Activated T-helper 1 cell treated with anti-CD3 and anti-CD28 coated beads, Interleukin-12 subunit alpha, Interleukin-12 subunit beta, Interleukin-2, Interleukin-4 antibody, amounts not matched to agents 30 ng/mL and 10 ng/mL and 1 ng/mL, durations not matched to agents 14 hours and 24 hours and 36 hours (primary cell): ENCODE results near the gene PLEKHN1. TPM values are rescaled to one million over a fixed set of nuclear protein-coding genes. Genes with fewer than 3 reads are reported as not detected.
"Not testable (repeated sequence)": the region's sequence is repeated elsewhere in the genome, so short reads cannot be mapped to it uniquely, and the experiment has no call there.

Source experiments
- DNase-seq: peaks from one replicate; pipeline ENCODE4 v3.0.0; 2021; ENCODE audit warnings: low spot score
- H3K27ac Mint-ChIP-seq: one replicate; pipeline ENCODE4 v1.8.0; 2021; ENCODE audit warnings: mild to moderate bottlenecking, mixed read lengths
- H3K27me3 Mint-ChIP-seq: one replicate; pipeline ENCODE4 v1.8.0; 2022; ENCODE audit warnings: mild to moderate bottlenecking, moderate library complexity, mixed read lengths; ENCODE audit not compliant: insufficient read depth
- H3K36me3 Mint-ChIP-seq: one replicate; pipeline ENCODE4 v1.8.0; 2021; ENCODE audit warnings: low read depth, mixed read lengths
- H3K4me1 Mint-ChIP-seq: one replicate; pipeline ENCODE4 v1.8.0; 2021; ENCODE audit warnings: low read depth, mixed read lengths
- H3K4me3 Mint-ChIP-seq: one replicate; pipeline ENCODE4 v1.8.0; 2021; ENCODE audit warnings: mild to moderate bottlenecking, moderate library complexity, mixed read lengths
- H3K9me3 Mint-ChIP-seq: one replicate; pipeline ENCODE4 v1.8.0; 2021; ENCODE audit warnings: mixed read lengths
- intact Hi-C: fragments of 100-400 bp; cut with micrococcal nuclease; formaldehyde crosslinking; loops from one replicate; pipeline ENCODE4 v1.15.1; 2024
- total RNA-seq: library from RNA; stranded (reverse); gene quantifications from 2 replicates; pipeline ENCODE4 v1.2.3, GENCODE V29; 2022

The PLEKHN1 gene
- total RNA-seq, 1 donor from 2014 or later, result 1.7 TPM

DNA sequence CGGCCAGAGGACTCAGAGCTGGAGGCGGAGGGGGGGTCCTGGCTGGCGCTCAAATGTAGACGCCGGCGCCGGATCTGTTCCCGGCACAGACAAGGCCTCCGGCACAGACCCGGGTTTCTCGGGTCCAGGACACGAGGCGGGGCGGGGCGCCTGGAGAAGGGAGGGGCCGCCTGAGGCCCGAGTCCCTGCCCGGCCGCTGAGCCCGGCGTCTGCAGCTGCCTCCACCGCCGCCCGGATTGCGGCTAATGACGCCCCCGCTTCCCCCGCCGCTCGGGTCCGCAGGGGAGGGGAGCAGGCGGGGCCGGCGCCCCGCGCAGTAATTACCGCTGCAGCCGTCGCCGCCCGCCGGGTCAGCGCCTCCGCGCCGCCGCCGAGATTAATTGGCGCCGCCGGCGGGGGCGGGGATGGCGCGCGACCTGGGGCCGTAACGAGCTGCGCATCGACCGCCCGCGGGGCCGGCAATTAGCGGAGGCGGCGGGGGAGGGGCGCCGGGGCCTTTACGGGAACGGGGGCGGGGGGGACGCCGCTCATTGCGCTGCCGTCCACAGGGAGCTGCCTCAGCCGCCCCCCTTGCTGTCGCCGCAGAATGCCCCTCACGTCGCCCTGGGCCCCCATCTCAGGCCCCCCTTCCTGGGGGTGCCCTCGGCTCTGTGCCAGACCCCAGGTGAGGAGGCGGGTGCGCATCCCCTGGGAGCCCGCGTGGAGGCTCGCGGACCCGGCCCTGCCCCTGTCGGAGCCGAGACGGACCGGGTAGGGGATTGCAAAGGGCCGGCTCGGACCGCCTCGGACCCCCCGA lies 24.5 kb upstream of the PLEKHN1 start:
- Mint-ChIP-seq H3K9me3 (no peaks in the 10 kb centered on the region), H3K4me1 (peaks cover 4% of the 10 kb centered on the region), H3K36me3 (peaks cover 12% of the 10 kb centered on the region), H3K27ac (no peak overlapping the region), H3K4me3 (no peak overlapping the region), H3K27me3 (peaks cover 30% of the 10 kb centered on the region)
- no peak for DNase-seq
- intact Hi-C loops, result loop anchor here (2.0 kb wide), 2 partner anchors 19 to 37 kb away; partner anchors contain the start of gene SAMD11

DNA sequence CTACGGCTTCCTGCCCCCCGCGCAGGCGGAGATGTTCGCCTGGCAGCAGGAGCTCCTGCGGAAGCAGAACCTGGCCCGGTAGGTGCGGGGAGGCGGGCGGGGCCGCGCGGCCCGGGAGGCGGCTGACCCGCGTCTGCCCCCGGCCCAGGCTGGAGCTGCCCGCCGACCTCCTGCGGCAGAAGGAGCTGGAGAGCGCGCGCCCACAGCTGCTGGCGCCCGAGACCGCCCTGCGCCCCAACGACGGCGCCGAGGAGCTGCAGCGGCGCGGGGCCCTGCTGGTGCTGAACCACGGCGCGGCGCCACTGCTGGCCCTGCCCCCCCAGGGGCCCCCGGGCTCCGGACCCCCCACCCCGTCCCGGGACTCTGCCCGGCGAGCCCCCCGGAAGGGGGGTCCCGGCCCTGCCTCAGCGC lies 23.9 kb upstream of the PLEKHN1 start:
- intact Hi-C loops, result no loop called here
- H3K36me3 Mint-ChIP-seq, result peaks cover 12% of the 10 kb centered on the region
- no peaks in the 10 kb centered on the region for H3K9me3 Mint-ChIP-seq
- no peak overlapping the region for H3K4me3 Mint-ChIP-seq
- H3K27me3 Mint-ChIP-seq, result peaks cover 30% of the 10 kb centered on the region
- no peak for DNase-seq
- H3K4me1 Mint-ChIP-seq, result peaks cover 4% of the 10 kb centered on the region
- no peak overlapping the region for H3K27ac Mint-ChIP-seq

DNA sequence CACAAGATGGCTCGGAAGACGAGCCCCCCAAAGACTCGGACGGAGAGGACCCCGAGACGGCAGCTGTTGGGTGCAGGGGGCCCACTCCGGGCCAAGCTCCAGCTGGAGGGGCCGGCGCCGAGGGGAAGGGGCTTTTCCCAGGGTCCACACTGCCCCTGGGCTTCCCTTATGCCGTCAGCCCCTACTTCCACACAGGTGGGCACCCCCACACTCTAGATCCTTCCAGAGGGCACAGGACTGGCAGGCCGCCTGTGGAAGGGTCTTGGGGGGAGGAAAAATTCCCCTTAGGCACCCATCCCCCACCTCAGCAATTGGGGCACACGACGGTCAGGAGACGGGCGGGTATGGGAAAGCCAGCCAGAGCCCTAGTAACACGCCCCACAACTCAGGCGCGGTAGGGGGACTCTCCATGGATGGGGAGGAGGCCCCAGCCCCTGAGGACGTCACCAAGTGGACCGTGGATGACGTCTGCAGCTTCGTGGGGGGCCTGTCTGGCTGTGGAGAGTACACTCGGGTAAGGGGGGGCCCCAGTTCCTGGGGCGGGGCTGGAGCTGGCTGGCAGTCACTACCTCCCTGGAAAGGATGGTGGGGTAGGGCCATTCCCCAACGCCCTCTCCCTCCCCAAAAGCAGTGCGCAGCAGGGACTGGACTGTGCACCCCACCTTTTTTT lies 23.3 kb upstream of the PLEKHN1 start:
- H3K36me3 Mint-ChIP-seq, result peaks cover 12% of the 10 kb centered on the region
- no peak overlapping the region for H3K4me3 Mint-ChIP-seq
- H3K27ac Mint-ChIP-seq, result no peak overlapping the region
- peaks cover 4% of the 10 kb centered on the region for H3K4me1 Mint-ChIP-seq
- DNase-seq, result no peak
- intact Hi-C loops, result no loop called here
- no peaks in the 10 kb centered on the region for H3K9me3 Mint-ChIP-seq
- peaks cover 25% of the 10 kb centered on the region for H3K27me3 Mint-ChIP-seq

DNA sequence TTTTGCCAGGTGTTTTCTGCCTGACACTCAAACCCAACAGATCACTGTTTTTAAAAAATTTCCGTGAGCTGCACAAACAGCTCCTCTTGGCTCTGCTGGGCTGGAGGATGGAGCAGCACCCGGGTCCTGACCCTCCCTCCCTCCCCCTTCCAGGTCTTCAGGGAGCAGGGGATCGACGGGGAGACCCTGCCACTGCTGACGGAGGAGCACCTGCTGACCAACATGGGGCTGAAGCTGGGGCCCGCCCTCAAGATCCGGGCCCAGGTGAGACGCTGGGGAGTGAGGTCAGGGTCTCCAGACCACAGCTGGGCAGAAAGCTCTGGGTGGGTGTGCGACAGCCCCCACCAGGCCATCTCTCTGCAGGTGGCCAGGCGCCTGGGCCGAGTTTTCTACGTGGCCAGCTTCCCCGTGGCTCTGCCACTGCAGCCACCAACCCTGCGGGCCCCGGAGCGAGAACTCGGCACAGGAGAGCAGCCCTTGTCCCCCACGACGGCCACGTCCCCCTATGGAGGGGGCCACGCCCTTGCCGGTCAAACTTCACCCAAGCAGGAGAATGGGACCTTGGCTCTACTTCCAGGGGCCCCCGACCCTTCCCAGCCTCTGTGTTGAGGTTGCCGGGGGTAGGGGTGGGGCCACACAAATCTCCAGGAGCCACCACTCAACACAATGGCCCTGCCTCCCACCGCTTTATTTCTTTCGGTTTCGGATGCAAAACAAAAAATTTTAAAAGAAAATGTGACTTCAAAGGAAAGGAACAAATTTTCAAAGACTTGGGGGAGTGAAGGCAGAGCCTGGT lies 22.5 kb upstream of the PLEKHN1 start:
- H3K4me1 Mint-ChIP-seq, result peaks cover 4% of the 10 kb centered on the region
- no peaks in the 10 kb centered on the region for H3K9me3 Mint-ChIP-seq
- H3K27me3 Mint-ChIP-seq, result peaks cover 18% of the 10 kb centered on the region
- H3K27ac Mint-ChIP-seq, result no peak overlapping the region
- intact Hi-C loops, result no loop called here
- no peak overlapping the region for H3K4me3 Mint-ChIP-seq
- no peak for DNase-seq
- peaks cover 13% of the 10 kb centered on the region for H3K36me3 Mint-ChIP-seq

DNA sequence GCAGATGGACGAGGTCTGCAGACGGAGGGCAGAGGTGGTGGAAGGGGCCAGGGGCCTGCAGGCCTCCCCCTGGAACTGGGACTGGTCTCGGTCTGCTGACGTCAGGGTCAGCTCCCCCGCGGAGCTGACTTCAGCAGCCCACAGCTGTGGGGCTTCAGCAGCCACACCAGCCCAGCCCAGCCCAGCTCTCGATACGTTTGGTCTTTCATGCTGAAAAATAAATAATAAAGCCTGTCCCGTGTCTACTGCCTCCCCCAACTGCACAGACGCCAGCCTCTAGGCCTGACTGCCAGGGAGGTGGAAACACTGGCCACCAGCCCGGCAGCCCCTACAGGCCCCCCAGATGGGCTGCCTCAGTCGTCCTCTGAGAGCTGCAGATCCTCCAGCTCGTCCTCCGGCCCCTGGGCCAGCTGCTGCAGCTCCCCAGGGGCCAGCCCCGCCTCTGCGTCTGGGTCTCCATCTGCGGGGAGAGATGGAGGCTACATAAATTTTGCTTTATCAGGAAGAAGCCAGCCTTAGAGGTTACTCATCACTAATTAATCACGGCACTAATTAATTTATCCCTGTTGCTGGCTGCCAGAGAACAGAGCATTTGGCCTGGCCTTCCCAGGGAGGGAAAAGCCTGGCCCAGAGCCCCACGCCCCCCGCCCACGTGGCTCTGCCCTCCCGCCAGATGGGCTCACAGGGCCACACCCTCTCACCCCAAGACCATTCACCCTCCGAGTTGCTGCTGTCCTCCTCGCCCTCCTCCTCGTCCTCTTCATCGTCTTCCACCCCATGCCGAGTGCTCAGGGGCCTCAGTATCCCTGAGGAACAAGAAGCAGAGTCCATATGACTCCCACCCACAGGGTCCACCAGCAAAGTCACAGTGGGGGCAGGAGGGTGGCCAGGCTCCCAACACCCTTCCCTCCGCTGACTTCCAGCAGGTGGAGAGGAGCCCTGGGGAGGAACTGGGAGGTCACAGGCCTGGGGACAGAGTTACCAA lies 21.6 kb upstream of the PLEKHN1 start:
- Mint-ChIP-seq H3K9me3 (no peaks in the 10 kb centered on the region), H3K27me3 (peaks cover 13% of the 10 kb centered on the region), H3K36me3 (peaks cover 15% of the 10 kb centered on the region), H3K4me3 (no peak overlapping the region), H3K27ac (no peak overlapping the region), H3K4me1 (peaks cover 4% of the 10 kb centered on the region)
- intact Hi-C loops, result no loop called here
- DNase-seq, result no peak

DNA sequence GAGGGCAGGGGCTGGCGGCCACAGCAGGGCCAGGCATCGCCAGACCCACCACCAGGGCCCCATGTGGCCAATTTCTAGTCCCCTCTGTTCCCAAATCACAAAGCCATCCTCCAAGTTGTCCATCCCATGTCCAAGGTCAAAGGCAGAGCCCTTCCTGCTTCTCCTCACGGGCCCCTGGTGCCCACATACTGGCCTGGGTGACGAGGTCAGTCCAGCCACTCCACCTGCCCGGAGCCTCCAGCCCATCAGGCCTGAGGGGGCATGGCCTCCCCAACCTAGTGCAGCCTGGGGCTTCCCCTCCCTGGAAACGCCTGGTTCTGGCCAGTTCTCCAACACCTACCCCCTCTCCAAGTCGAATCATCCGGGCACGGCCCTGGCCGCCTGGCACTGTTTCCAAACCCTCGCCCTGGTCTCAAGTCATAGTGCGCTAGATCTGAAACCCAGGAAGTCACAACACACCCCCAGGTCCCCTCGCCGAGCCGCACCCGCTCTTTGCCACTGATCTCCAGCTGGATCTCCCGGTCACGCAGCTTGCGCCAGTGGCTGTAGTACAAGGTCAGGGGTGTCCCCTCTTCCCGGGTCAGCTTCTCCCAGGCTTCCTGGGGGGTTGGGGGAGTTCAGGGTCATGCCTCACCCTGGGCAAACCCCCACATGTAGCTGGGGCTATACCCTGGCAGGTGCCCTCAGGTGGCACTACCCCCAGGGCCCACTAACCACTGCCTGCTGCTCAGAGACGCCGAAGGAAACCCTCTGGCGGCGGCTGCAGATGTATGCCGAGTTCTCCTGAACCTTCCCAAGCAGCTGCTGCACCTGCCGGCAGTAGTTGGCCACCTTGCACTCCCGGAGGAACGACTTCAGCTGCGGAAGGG lies 20.4 kb upstream of the PLEKHN1 start:
- H3K9me3 Mint-ChIP-seq, result no peaks in the 10 kb centered on the region
- intact Hi-C loops, result no loop called here
- H3K36me3 Mint-ChIP-seq, result peaks cover 25% of the 10 kb centered on the region
- DNase-seq, result no peak
- no peak overlapping the region for H3K27ac Mint-ChIP-seq
- peaks cover 9% of the 10 kb centered on the region for H3K27me3 Mint-ChIP-seq
- H3K4me1 Mint-ChIP-seq, result peaks cover 4% of the 10 kb centered on the region
- H3K4me3 Mint-ChIP-seq, result no peak overlapping the region

DNA sequence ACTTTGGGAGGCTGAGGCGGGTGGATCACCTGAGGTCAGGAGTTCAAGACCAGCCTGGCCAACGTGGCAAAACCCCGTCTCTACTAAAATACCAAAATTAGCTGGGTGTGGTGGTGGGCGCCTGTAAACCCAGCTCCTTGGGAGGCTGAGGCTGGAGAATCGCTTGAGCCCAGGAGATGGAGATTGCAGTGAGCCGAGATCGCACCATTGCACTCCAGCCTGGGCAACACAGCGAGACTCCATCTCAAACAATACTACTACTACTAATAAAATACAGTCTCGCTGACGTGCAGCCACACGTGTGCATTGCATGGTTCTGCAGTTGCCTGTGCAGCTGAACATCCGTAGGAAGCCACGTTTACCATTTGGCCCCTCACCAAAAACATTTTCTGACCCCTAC lies 19.5 kb upstream of the PLEKHN1 start:
- H3K27ac Mint-ChIP-seq, intact Hi-C loops, H3K27me3 Mint-ChIP-seq, H3K9me3 Mint-ChIP-seq, H3K4me1 Mint-ChIP-seq, DNase-seq, H3K4me3 Mint-ChIP-seq: not testable (repeated sequence)
- H3K36me3 Mint-ChIP-seq, result peaks cover 30% of the 10 kb centered on the region

DNA sequence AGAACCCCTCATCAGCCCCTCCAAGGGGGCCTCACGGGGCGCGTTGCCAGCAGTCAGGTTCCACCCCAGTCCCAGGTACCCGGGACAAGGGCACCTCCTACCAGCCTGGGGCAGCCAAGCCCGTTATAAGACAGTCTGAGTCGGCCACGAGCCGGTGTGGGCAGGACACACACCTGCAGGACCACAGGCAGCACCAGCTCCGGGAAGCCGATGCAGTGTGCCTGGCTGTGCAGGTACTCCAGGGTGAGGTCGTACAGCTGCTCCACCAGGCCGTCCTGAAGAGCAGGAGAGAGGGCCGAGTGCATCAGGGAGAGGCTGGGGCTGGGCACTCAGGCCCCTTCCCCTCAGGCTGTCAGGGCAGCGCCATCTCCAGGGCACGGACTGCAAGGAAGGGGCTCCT lies 18.3 kb upstream of the PLEKHN1 start:
- no peak overlapping the region for H3K4me3 Mint-ChIP-seq
- H3K9me3 Mint-ChIP-seq, result no peaks in the 10 kb centered on the region
- intact Hi-C loops, result no loop called here
- DNase-seq, result no peak
- H3K27ac Mint-ChIP-seq, result no peak overlapping the region
- H3K36me3 Mint-ChIP-seq, result peaks cover 31% of the 10 kb centered on the region
- peaks cover 4% of the 10 kb centered on the region for H3K27me3 Mint-ChIP-seq
- H3K4me1 Mint-ChIP-seq, result no peaks in the 10 kb centered on the region

DNA sequence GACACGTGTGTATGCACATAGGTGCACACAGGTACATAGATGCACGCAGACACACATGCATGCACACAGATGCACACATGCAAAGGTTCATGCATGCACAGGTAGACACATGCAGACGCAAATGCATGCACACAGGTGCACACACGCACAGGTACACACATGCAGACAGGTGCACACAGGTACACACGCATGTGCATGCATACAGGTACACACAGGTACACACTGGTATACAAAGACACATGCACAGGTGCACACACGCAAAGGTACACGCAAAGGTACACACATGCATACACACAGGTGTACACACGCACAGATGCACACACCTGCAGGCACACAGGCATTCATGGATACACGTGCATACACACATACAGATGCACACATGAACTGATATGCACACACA lies 16.0 kb upstream of the PLEKHN1 start:
- Mint-ChIP-seq H3K27ac (no peak overlapping the region), H3K36me3 (peaks cover 42% of the 10 kb centered on the region), H3K4me1 (no peaks in the 10 kb centered on the region), H3K4me3 (no peak overlapping the region), H3K27me3 (no peaks in the 10 kb centered on the region), H3K9me3 (no peaks in the 10 kb centered on the region)
- no peak for DNase-seq
- intact Hi-C loops, result no loop called here

DNA sequence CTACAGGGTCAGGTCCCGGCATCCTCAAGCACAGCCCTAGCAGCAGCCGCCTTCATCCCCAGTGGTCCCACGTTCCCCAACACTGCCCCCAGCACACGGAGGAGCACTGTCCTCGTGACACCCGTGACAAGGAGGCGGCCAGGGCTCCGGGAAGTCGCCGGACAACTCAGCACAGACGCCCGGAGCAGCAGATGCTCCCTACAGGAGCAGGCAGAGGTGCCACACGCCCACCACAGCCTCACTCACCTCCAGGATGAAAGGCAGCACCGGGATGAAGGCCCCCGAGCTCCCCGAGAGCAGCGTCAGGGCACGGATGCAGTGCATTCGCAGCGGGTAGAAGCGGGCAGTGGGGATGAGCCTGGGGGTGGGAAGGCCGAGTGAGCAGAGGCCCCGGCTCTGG lies 15.4 kb upstream of the PLEKHN1 start:
- H3K27ac Mint-ChIP-seq, result no peak overlapping the region
- H3K9me3 Mint-ChIP-seq, result no peaks in the 10 kb centered on the region
- no peaks in the 10 kb centered on the region for H3K4me1 Mint-ChIP-seq
- no peaks in the 10 kb centered on the region for H3K27me3 Mint-ChIP-seq
- no peak for DNase-seq
- H3K36me3 Mint-ChIP-seq, result peaks cover 39% of the 10 kb centered on the region
- no peak overlapping the region for H3K4me3 Mint-ChIP-seq
- intact Hi-C loops, result no loop called here

DNA sequence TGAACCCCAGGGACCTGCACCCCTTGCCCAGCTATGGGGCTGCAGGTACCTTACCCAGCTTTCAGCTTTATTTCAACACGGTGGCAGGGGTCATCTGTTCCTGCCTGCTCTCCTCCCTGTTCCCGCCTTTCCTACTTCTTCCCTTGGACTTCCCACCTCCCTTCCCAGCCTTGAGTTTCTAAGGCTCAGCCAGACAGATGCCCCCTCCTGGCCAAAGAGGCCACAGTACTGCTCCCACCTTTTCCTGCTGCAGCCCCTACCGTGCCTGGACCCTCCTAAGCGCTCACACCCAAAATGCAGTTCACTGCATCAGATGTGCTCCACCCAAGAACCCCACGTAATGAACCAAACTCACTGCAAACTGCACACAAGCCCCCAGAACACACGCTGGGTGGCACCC lies 14.9 kb upstream of the PLEKHN1 start:
- Mint-ChIP-seq H3K9me3 (no peaks in the 10 kb centered on the region), H3K27me3 (no peaks in the 10 kb centered on the region), H3K27ac (no peak overlapping the region), H3K4me1 (no peaks in the 10 kb centered on the region), H3K4me3 (no peak overlapping the region), H3K36me3 (peaks cover 37% of the 10 kb centered on the region)
- intact Hi-C loops, result no loop called here
- no peak for DNase-seq
